Karpas-422 (cell line): ENCODE data around the gene SECISBP2. TPM values are rescaled to one million over a fixed set of nuclear protein-coding genes. Genes with fewer than 3 reads are reported as not detected.
A peak's percentile ranks its signal among the peaks of the same experiment; 100 is the strongest.

Experiments used
- DNase-seq: peaks from one replicate; pipeline ENCODE4 v3.0.0-alpha.2; 2015
- H2AFZ ChIP-seq: fragments of 200-600 bp; sonication (generic); 2 replicates; pipeline ENCODE4 v1.6.1; 2014; ENCODE audit warnings: antibody characterized with exemption, low read length, mixed read lengths
- H3K27ac ChIP-seq: fragments of 200-600 bp; sonication (generic); 2 replicates; pipeline ENCODE4 v1.5.1; 2014; ENCODE audit warnings: mild to moderate bottlenecking, low read length, moderate library complexity
- H3K27me3 ChIP-seq: fragments of 200-600 bp; sonication (generic); 2 replicates; pipeline ENCODE4 v1.6.1; 2014; ENCODE audit warnings: low read length, mixed read lengths
- H3K36me3 ChIP-seq: fragments of 200-600 bp; sonication (generic); 2 replicates; pipeline ENCODE4 v1.6.1; 2014; ENCODE audit warnings: low read length, mixed read lengths; ENCODE audit not compliant: insufficient read depth
- H3K4me1 ChIP-seq: fragments of 200-600 bp; sonication (generic); 2 replicates; pipeline ENCODE4 v1.6.1; 2014; ENCODE audit warnings: mild to moderate bottlenecking, low read length, mixed read lengths
- H3K4me2 ChIP-seq: fragments of 200-600 bp; sonication (generic); 2 replicates; pipeline ENCODE4 v1.6.1; 2014; ENCODE audit warnings: low read length, low read depth, mild to moderate bottlenecking; ENCODE audit not compliant: poor library complexity, severe bottlenecking
- H3K4me3 ChIP-seq: fragments of 200-600 bp; sonication (generic); 2 replicates; pipeline ENCODE4 v1.5.1; 2014; ENCODE audit warnings: mild to moderate bottlenecking, antibody characterized with exemption, low read length, mixed read lengths
- H3K79me2 ChIP-seq: fragments of 200-600 bp; sonication (generic); 2 replicates; pipeline ENCODE4 v1.6.1; 2014; ENCODE audit warnings: mild to moderate bottlenecking, low read length, mixed read lengths
- H3K9ac ChIP-seq: fragments of 200-600 bp; sonication (generic); 2 replicates; pipeline ENCODE4 v1.6.0; 2014; ENCODE audit warnings: low read length
- H3K9me2 ChIP-seq: fragments of 200-600 bp; sonication (generic), shearing (Covaris generic); replicated peaks from 2 replicates; pipeline ENCODE4 v1.6.0; 2014; ENCODE audit warnings: mild to moderate bottlenecking, low read length, moderate library complexity; ENCODE audit not compliant: insufficient read depth
- H3K9me3 ChIP-seq: fragments of 300-700, 200-600 bp; sonication (generic); 2 replicates; pipeline ENCODE4 v1.6.1; 2014; ENCODE audit warnings: low read length, mixed read lengths
- H4K20me1 ChIP-seq: fragments of 200-600 bp; sonication (generic); 2 replicates; pipeline ENCODE4 v1.6.1; 2014; ENCODE audit warnings: mild to moderate bottlenecking, antibody characterized with exemption, low read length, low read depth; ENCODE audit not compliant: insufficient read depth
- total RNA-seq: library from RNA; depleted of rRNA; stranded (reverse); fragments of >200 nt; shearing (Covaris generic); gene quantifications from 2 replicates; pipeline ENCODE4 v1.2.3, GENCODE V29; 2014; ENCODE audit warnings: low replicate concordance

The SECISBP2 gene
- total RNA-seq, 1 experiment from 2014 or later, result 74.1 TPM

- peaks cover 14% of the 10 kb centered on the region; the same call in 1 of the 2 replicates for H3K36me3 ChIP-seq
- H3K9ac ChIP-seq, result peak overlapping the region; percentile 73
- H3K4me2 ChIP-seq, result peak overlapping the region; percentile 77
- H3K4me3 ChIP-seq, result peak overlapping the region; percentile 77
- H3K9me2 ChIP-seq, result no peaks in the 10 kb centered on the region
- peak overlapping the region; percentile 55 for H2AFZ ChIP-seq
- H4K20me1 ChIP-seq, result no peaks in the 10 kb centered on the region
- DNase-seq, result peak; percentile 67
- no peaks in the 10 kb centered on the region for H3K27me3 ChIP-seq
- peaks cover 64% of the 10 kb centered on the region for H3K4me1 ChIP-seq
- peak overlapping the region; percentile 100 for H3K27ac ChIP-seq
- no peaks in the 10 kb centered on the region for H3K9me3 ChIP-seq
- H3K79me2 ChIP-seq, result peaks cover 29% of the 10 kb centered on the region
Observed at GRCh38 chr9:89304020-89304833, 14.1 kb upstream of the SECISBP2 start.

GRCh38 chr9:89304834-89305188 lies 13.5 kb upstream of the SECISBP2 start:
- Histone ChIP-seq H3K9me2 (no peaks in the 10 kb centered on the region), H3K4me2 (peak overlapping the region; percentile 77), H4K20me1 (no peaks in the 10 kb centered on the region), H3K9me3 (no peaks in the 10 kb centered on the region), H3K4me1 (peaks cover 70% of the 10 kb centered on the region), H3K36me3 (peaks cover 17% of the 10 kb centered on the region; the same call in 1 of the 2 replicates), H2AFZ (peak overlapping the region; percentile 25; the same call in 1 of the 2 replicates), H3K4me3 (peak overlapping the region; percentile 77), H3K27ac (peak overlapping the region; percentile 100), H3K27me3 (no peaks in the 10 kb centered on the region), H3K79me2 (peaks cover 35% of the 10 kb centered on the region), H3K9ac (peak overlapping the region; percentile 89)
- DNase-seq, result peak; percentile 90

GRCh38 chr9:89305868-89306267 lies 12.4 kb upstream of the SECISBP2 start:
- peak overlapping the region; percentile 89 for H3K9ac ChIP-seq
- H3K27me3 ChIP-seq, result no peaks in the 10 kb centered on the region
- no peaks in the 10 kb centered on the region for H4K20me1 ChIP-seq
- peaks cover 41% of the 10 kb centered on the region for H3K79me2 ChIP-seq
- H3K4me3 ChIP-seq, result peak overlapping the region; percentile 77
- H3K36me3 ChIP-seq, result peaks cover 20% of the 10 kb centered on the region; the same call in 1 of the 2 replicates
- no peaks in the 10 kb centered on the region for H3K9me3 ChIP-seq
- no peaks in the 10 kb centered on the region for H3K9me2 ChIP-seq
- peaks cover 72% of the 10 kb centered on the region for H3K4me1 ChIP-seq
- H3K27ac ChIP-seq, result peak overlapping the region; percentile 100
- peak overlapping the region; percentile 25; the same call in 1 of the 2 replicates for H2AFZ ChIP-seq
- peak overlapping the region; percentile 77 for H3K4me2 ChIP-seq
- peak; percentile 82 for DNase-seq

- peak overlapping the region; percentile 89 for H3K9ac ChIP-seq
Observed at GRCh38 chr9:89309166-89309565, 9.1 kb upstream of the SECISBP2 start.

GRCh38 chr9:89309608-89310474 lies 8.5 kb upstream of the SECISBP2 start:
- Histone ChIP-seq H3K9me3 (no peaks in the 10 kb centered on the region), H3K4me3 (peak overlapping the region; percentile 77), H3K4me1 (peaks cover 77% of the 10 kb centered on the region), H3K36me3 (peaks cover 54% of the 10 kb centered on the region), H4K20me1 (peaks cover 34% of the 10 kb centered on the region), H3K79me2 (peaks cover 80% of the 10 kb centered on the region), H3K27ac (peak overlapping the region; percentile 100), H3K9ac (peak overlapping the region; percentile 89), H2AFZ (no peak overlapping the region), H3K27me3 (no peaks in the 10 kb centered on the region), H3K9me2 (no peaks in the 10 kb centered on the region), H3K4me2 (peak overlapping the region; percentile 77)
- DNase-seq, result peak; percentile 70

More at GRCh38 chr9:89309166-89309565, 9.1 kb upstream of the SECISBP2 start:
- peaks cover 73% of the 10 kb centered on the region for H3K79me2 ChIP-seq
- no peaks in the 10 kb centered on the region for H3K9me2 ChIP-seq
- peaks cover 47% of the 10 kb centered on the region for H3K36me3 ChIP-seq
- H3K9me3 ChIP-seq, result no peaks in the 10 kb centered on the region
- no peaks in the 10 kb centered on the region for H3K27me3 ChIP-seq
- H3K4me1 ChIP-seq, result peaks cover 77% of the 10 kb centered on the region
- H3K27ac ChIP-seq, result peak overlapping the region; percentile 100
- peak overlapping the region; percentile 77 for H3K4me2 ChIP-seq
- peak overlapping the region; percentile 77 for H3K4me3 ChIP-seq
- H4K20me1 ChIP-seq, result peaks cover 28% of the 10 kb centered on the region
- H2AFZ ChIP-seq, result no peak overlapping the region
- DNase-seq, result no peak

- H3K4me1 ChIP-seq, result peaks cover 77% of the 10 kb centered on the region
- peaks cover 38% of the 10 kb centered on the region for H4K20me1 ChIP-seq
- H3K9me2 ChIP-seq, result no peaks in the 10 kb centered on the region
- H3K9ac ChIP-seq, result peak within 1 kb of the TSS; percentile 93
- no peak within 1 kb of the TSS for H2AFZ ChIP-seq
- DNase-seq, result peak; percentile 100
- H3K36me3 ChIP-seq, result peaks cover 63% of the 10 kb centered on the region
- no peaks in the 10 kb centered on the region for H3K27me3 ChIP-seq
- peak within 1 kb of the TSS; percentile 100 for H3K27ac ChIP-seq
- peak within 1 kb of the TSS; percentile 96 for H3K4me3 ChIP-seq
- no peaks in the 10 kb centered on the region for H3K9me3 ChIP-seq
- peak within 1 kb of the TSS; percentile 90 for H3K4me2 ChIP-seq
- peaks cover 87% of the 10 kb centered on the region for H3K79me2 ChIP-seq
Observed at GRCh38 chr9:89310475-89311345, 7.6 kb upstream of the SECISBP2 start, which contains the start of gene CKS2. TSS of gene CKS2 (plus strand) at chr9:89311195. CDS start at chr9:89311293, 98 bp downstream.

- peaks cover 88% of the 10 kb centered on the region for H3K79me2 ChIP-seq
Observed at GRCh38 chr9:89311346-89312221, 6.7 kb upstream of the SECISBP2 start.

More at GRCh38 chr9:89311346-89312221, 6.7 kb upstream of the SECISBP2 start:
- peak overlapping the region; percentile 93 for H3K27ac ChIP-seq
- H4K20me1 ChIP-seq, result peaks cover 38% of the 10 kb centered on the region
- H3K9ac ChIP-seq, result peak overlapping the region; percentile 93
- H2AFZ ChIP-seq, result no peak overlapping the region
- H3K9me3 ChIP-seq, result no peaks in the 10 kb centered on the region
- H3K27me3 ChIP-seq, result no peaks in the 10 kb centered on the region
- H3K4me2 ChIP-seq, result peak overlapping the region; percentile 90
- peaks cover 77% of the 10 kb centered on the region for H3K4me1 ChIP-seq
- no peaks in the 10 kb centered on the region for H3K9me2 ChIP-seq
- H3K4me3 ChIP-seq, result peak overlapping the region; percentile 96
- H3K36me3 ChIP-seq, result peaks cover 71% of the 10 kb centered on the region
- DNase-seq, result peak; percentile 65
